ENCODE results near the gene SCN1A.

Gene SCN1A

DNA sequence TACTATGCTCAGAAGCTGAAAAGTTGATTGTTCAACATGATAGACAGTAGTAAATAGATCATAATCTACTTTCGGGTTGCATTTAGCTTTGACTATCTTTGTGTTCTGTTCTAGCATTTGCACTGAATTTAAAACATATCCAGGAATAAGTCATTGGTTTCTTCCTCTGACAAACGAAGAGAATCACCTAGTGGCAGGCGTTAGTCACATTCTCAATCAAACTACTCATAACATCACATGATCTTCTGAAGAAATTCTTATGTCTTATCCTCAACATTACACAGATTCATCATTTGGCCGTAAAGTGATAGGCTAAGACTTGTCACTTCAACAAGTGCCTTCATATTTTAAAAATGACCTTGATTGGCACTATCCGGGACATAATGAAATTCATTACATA is 110.6 kb downstream of the SCN1A start:
- no peak for DNase-seq (ENCODE audit: low read depth in 1 of 2, low spot score in 1 of 2)
- Histone ChIP-seq H3K27ac (replicated peaks) (no peak overlapping the region), H3K27me3 (ENCODE audit: insufficient read depth, poor library complexity, severe bottlenecking) (no peaks in the 10 kb centered on the region), H3K4me3 (replicated peaks; ENCODE audit: insufficient read depth, low read length) (no peak overlapping the region)
- no peak for TF ChIP-seq GABPA (IDR thresholded peaks at IDR 0.05; ENCODE audit: low read depth)
- TF ChIP-seq, protein P1, sequence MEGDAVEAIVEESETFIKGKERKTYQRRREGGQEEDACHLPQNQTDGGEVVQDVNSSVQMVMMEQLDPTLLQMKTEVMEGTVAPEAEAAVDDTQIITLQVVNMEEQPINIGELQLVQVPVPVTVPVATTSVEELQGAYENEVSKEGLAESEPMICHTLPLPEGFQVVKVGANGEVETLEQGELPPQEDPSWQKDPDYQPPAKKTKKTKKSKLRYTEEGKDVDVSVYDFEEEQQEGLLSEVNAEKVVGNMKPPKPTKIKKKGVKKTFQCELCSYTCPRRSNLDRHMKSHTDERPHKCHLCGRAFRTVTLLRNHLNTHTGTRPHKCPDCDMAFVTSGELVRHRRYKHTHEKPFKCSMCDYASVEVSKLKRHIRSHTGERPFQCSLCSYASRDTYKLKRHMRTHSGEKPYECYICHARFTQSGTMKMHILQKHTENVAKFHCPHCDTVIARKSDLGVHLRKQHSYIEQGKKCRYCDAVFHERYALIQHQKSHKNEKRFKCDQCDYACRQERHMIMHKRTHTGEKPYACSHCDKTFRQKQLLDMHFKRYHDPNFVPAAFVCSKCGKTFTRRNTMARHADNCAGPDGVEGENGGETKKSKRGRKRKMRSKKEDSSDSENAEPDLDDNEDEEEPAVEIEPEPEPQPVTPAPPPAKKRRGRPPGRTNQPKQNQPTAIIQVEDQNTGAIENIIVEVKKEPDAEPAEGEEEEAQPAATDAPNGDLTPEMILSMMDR (IDR thresholded peaks at IDR 0.05; ENCODE audit: insufficient read depth, low read length): no peak

DNA sequence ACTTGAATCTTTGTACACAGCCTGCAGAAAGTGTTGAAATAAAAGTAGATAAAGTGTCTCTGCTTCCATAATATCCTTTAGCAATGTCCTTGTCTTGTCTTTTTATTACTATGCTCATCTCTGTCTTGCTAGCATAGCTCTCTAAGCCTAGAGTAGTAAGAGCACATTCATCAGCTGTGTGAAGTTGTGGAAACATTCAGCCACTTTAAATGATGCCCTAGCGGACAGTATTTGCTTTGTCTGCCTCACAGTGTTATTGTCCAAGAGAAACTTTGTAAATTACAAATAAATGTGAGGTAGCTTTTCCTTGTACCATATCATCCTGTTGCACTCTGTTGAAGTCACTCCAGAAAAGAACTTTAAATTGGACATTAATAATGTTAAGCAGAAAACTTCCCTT is 113.9 kb downstream of the SCN1A start:
- Histone ChIP-seq H3K27ac (replicated peaks) (no peak overlapping the region), H3K27me3 (ENCODE audit: insufficient read depth, poor library complexity, severe bottlenecking) (no peaks in the 10 kb centered on the region), H3K4me3 (replicated peaks; ENCODE audit: insufficient read depth, low read length) (no peak overlapping the region)
- TF ChIP-seq POLR2AphosphoS5 (IDR thresholded peaks at IDR 0.05; ENCODE audit: low read depth) (no peak), GABPA (IDR thresholded peaks at IDR 0.05; ENCODE audit: low read depth) (no peak), SPI1 (IDR thresholded peaks at IDR 0.05; ENCODE audit: borderline replicate concordance, low read depth) (no peak)
- TF ChIP-seq, protein P2, sequence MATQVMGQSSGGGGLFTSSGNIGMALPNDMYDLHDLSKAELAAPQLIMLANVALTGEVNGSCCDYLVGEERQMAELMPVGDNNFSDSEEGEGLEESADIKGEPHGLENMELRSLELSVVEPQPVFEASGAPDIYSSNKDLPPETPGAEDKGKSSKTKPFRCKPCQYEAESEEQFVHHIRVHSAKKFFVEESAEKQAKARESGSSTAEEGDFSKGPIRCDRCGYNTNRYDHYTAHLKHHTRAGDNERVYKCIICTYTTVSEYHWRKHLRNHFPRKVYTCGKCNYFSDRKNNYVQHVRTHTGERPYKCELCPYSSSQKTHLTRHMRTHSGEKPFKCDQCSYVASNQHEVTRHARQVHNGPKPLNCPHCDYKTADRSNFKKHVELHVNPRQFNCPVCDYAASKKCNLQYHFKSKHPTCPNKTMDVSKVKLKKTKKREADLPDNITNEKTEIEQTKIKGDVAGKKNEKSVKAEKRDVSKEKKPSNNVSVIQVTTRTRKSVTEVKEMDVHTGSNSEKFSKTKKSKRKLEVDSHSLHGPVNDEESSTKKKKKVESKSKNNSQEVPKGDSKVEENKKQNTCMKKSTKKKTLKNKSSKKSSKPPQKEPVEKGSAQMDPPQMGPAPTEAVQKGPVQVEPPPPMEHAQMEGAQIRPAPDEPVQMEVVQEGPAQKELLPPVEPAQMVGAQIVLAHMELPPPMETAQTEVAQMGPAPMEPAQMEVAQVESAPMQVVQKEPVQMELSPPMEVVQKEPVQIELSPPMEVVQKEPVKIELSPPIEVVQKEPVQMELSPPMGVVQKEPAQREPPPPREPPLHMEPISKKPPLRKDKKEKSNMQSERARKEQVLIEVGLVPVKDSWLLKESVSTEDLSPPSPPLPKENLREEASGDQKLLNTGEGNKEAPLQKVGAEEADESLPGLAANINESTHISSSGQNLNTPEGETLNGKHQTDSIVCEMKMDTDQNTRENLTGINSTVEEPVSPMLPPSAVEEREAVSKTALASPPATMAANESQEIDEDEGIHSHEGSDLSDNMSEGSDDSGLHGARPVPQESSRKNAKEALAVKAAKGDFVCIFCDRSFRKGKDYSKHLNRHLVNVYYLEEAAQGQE (IDR thresholded peaks at IDR 0.05; ENCODE audit: insufficient replicate concordance, low read depth): no peak
- TF ChIP-seq, protein P1 (IDR thresholded peaks at IDR 0.05; ENCODE audit: insufficient read depth, low read length): no peak
- no peak for DNase-seq (ENCODE audit: low read depth in 1 of 2, low spot score in 1 of 2)

DNA sequence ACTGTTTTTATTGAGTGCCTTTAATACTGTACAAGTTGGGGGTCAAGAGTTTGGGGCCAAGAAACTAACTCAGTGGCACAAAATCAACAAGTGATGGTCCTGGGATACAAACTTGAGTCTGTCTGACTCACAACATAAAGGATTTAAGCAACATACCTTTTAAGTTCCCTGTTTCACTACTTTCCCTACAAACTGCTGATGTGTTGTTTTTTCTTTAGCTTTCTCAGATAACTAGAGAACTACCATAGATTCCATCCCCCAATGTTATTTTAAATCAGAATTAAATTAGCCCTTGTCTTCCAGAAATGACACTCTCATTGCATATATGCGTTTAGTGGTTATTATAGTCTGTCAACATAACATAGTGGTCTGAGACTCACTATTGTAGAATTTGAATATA is 116.2 kb downstream of the SCN1A start:
- no peaks in the 10 kb centered on the region for H3K27me3 ChIP-seq (ENCODE audit: insufficient read depth, poor library complexity, severe bottlenecking)
- TF ChIP-seq SPI1 (IDR thresholded peaks at IDR 0.05; ENCODE audit: borderline replicate concordance, low read depth) (no peak), POLR2AphosphoS5 (IDR thresholded peaks at IDR 0.05; ENCODE audit: low read depth) (no peak), GABPA (IDR thresholded peaks at IDR 0.05; ENCODE audit: low read depth) (no peak)
- TF ChIP-seq, protein P1 (IDR thresholded peaks at IDR 0.05; ENCODE audit: insufficient read depth, low read length): no peak
- TF ChIP-seq, protein P2 (IDR thresholded peaks at IDR 0.05; ENCODE audit: insufficient replicate concordance, low read depth): no peak
- H3K4me3 ChIP-seq (replicated peaks; ENCODE audit: insufficient read depth, low read length): no peak overlapping the region
- no peak overlapping the region for H3K27ac ChIP-seq (replicated peaks)
- no peak for DNase-seq (ENCODE audit: low read depth in 1 of 2, low spot score in 1 of 2)

DNA sequence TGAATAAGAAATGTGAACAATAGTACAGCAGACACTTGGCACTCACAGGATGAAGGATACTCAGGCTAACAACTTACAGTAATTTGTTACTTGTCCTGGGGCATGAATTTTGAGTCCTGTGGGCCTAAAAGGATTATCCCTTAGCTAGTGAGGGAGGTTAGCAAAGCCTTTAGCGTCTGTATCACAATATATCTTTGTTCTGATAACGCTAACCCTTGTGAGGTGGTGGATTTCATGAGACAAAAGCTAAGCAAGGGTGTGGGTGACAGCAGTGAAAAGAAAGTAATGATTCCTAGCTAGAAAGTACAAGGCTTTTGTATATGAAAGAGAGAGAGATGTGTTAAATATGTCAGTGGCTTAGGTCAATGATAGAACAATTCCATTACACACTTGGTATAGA is 127.4 kb downstream of the SCN1A start:
- TF ChIP-seq, protein P1 (IDR thresholded peaks at IDR 0.05; ENCODE audit: insufficient read depth, low read length): no peak
- no peak for TF ChIP-seq SPI1 (IDR thresholded peaks at IDR 0.05; ENCODE audit: borderline replicate concordance, low read depth)
- TF ChIP-seq, protein P2 (IDR thresholded peaks at IDR 0.05; ENCODE audit: insufficient replicate concordance, low read depth): no peak
- TF ChIP-seq POLR2AphosphoS5 (IDR thresholded peaks at IDR 0.05; ENCODE audit: low read depth): no peak
- TF ChIP-seq GABPA (IDR thresholded peaks at IDR 0.05; ENCODE audit: low read depth): no peak
- no peak overlapping the region for H3K27ac ChIP-seq (replicated peaks)
- no peaks in the 10 kb centered on the region for H3K27me3 ChIP-seq (ENCODE audit: insufficient read depth, poor library complexity, severe bottlenecking)
- no peak for DNase-seq (ENCODE audit: low read depth in 1 of 2, low spot score in 1 of 2)
- H3K4me3 ChIP-seq (replicated peaks; ENCODE audit: insufficient read depth, low read length): no peak overlapping the region

Measured in HL-60 (cell line).